HG03342 (cell line): ENCODE data around the gene SLC4A1AP.

Source experiments
- ATAC-seq: cut with Tn5 transposase; IDR thresholded peaks from one replicate; pipeline ENCODE4 v1.9.1; 2021; ENCODE audit warnings: mild to moderate bottlenecking, moderate library complexity; ENCODE audit not compliant: unreplicated experiment

Gene SLC4A1AP

GRCh38 chr2:27738349-27739057 lies 74.8 kb downstream of the SLC4A1AP start:
- ATAC-seq: no peak

GRCh38 chr2:27739058-27739373 lies 75.3 kb downstream of the SLC4A1AP start:
- ATAC-seq: no peak

- no peak for ATAC-seq
These were observed 78.0 kb downstream of the SLC4A1AP start for GRCh38 chr2:27741673-27742072.

GRCh38 chr2:27742571-27742970 lies 78.9 kb downstream of the SLC4A1AP start:
- no peak for ATAC-seq
